WTC11 (cell line): Measurements from ENCODE around the gene CDK6. TPM values are rescaled to one million over a fixed set of nuclear protein-coding genes. Genes with fewer than 3 reads are reported as not detected.

Experiments
- ATAC-seq: fragments of 200-7000 bp; cut with Tn5 transposase; 2 replicates; pipeline ENCODE4 v1.10.0; 2021; ENCODE audit warnings: mild to moderate bottlenecking, moderate library complexity
- CTCF ChIA-PET: fragments of 300-600 bp; sonication (Branson Sonifier 250); formaldehyde crosslinking; loops from one replicate; lab custom pipeline; 2021; ENCODE audit warnings: antibody characterized with exemption; lab: Charles Lee
- POLR2A ChIA-PET: fragments of 350-600 bp; sonication (Branson Sonifier 250); formaldehyde crosslinking; loops from one replicate; lab custom pipeline; 2021; ENCODE audit warnings: antibody characterized with exemption; lab: Charles Lee
- DNase-seq: peaks from one replicate; pipeline ENCODE4 v3.0.0; 2021; ENCODE audit warnings: low spot score
- H3K27ac Mint-ChIP-seq: 2 replicates; pipeline ENCODE4 v1.8.0; 2021; ENCODE audit warnings: mixed read lengths
- H3K27me3 Mint-ChIP-seq: 2 replicates; pipeline ENCODE4 v1.8.0; 2021; ENCODE audit warnings: low read depth, mild to moderate bottlenecking, moderate library complexity, mixed read lengths
- H3K36me3 Mint-ChIP-seq: 2 replicates; pipeline ENCODE4 v1.8.0; 2021; ENCODE audit warnings: mixed read lengths
- H3K4me1 Mint-ChIP-seq: 2 replicates; pipeline ENCODE4 v1.8.0; 2022; ENCODE audit warnings: mixed read lengths
- H3K4me3 Mint-ChIP-seq: 2 replicates; pipeline ENCODE4 v1.8.0; 2021; ENCODE audit warnings: mild to moderate bottlenecking, moderate library complexity, mixed read lengths
- H3K9me3 Mint-ChIP-seq: 2 replicates; pipeline ENCODE4 v1.8.0; 2021; ENCODE audit warnings: mixed read lengths
- ESRRA ChIP-seq: sonication (generic); formaldehyde crosslinking; IDR thresholded peaks from 2 replicates; pipeline ENCODE4 v1.8.1; 2022; ENCODE audit warnings: mild to moderate bottlenecking, missing genetic modification reagents, borderline replicate concordance
- FOXK1 ChIP-seq: sonication (generic); formaldehyde crosslinking; IDR thresholded peaks from 2 replicates; pipeline ENCODE4 v1.8.0; 2022; ENCODE audit warnings: mild to moderate bottlenecking, moderate library complexity, missing genetic modification reagents
- GABPB1 ChIP-seq: sonication (generic); formaldehyde crosslinking; IDR thresholded peaks from 2 replicates; pipeline ENCODE4 v1.8.1; 2023; ENCODE audit warnings: mild to moderate bottlenecking, missing genetic modification reagents
- GTF2I ChIP-seq: fragments of 250-450 bp; sonication (Bioruptor Pico); conservative IDR thresholded peaks from 2 replicates; pipeline ENCODE4 v1.4.0; 2021; ENCODE audit warnings: mild to moderate bottlenecking
- NR1H2 ChIP-seq: sonication (generic); formaldehyde crosslinking; IDR thresholded peaks from 2 replicates; pipeline ENCODE4 v1.9.0; 2021; ENCODE audit warnings: mild to moderate bottlenecking, moderate library complexity, missing genetic modification reagents
- OVOL2 ChIP-seq: fragments of 250-450 bp; sonication (Bioruptor Pico); IDR thresholded peaks from 2 replicates; pipeline ENCODE4 v1.9.0; 2021; ENCODE audit warnings: mild to moderate bottlenecking, borderline replicate concordance
- RELA ChIP-seq: sonication (generic); formaldehyde crosslinking; IDR thresholded peaks from 2 replicates; pipeline ENCODE4 v1.8.1; 2022; ENCODE audit warnings: missing genetic modification reagents, mild to moderate bottlenecking, borderline replicate concordance
- SMAD3 ChIP-seq: sonication (generic); formaldehyde crosslinking; IDR thresholded peaks from 2 replicates; pipeline ENCODE4 v1.8.0; 2022; ENCODE audit warnings: missing genetic modification reagents, mild to moderate bottlenecking, borderline replicate concordance
- SMAD4 ChIP-seq: sonication (generic); formaldehyde crosslinking; IDR thresholded peaks from 2 replicates; pipeline ENCODE4 v1.8.0; 2022; ENCODE audit warnings: mild to moderate bottlenecking, missing genetic modification reagents
- SOX15 ChIP-seq: fragments of 250-450 bp; sonication (Bioruptor Pico); IDR thresholded peaks from 2 replicates; pipeline ENCODE4 v1.9.0; 2021; ENCODE audit warnings: mild to moderate bottlenecking
- TEAD4 ChIP-seq: sonication (generic); formaldehyde crosslinking; IDR thresholded peaks from 2 replicates; pipeline ENCODE4 v1.8.0; 2022; ENCODE audit warnings: mild to moderate bottlenecking, missing genetic modification reagents
- ZNF263 ChIP-seq: sonication (generic); formaldehyde crosslinking; IDR thresholded peaks from 2 replicates; pipeline ENCODE4 v1.8.1; 2022; ENCODE audit warnings: low read depth, mild to moderate bottlenecking, moderate library complexity, missing genetic modification reagents
- ZNF396 ChIP-seq: fragments of 250-450 bp; sonication (Bioruptor Pico); IDR thresholded peaks from 2 replicates; pipeline ENCODE4 v1.8.0; 2021; ENCODE audit warnings: mild to moderate bottlenecking, moderate library complexity, borderline replicate concordance
- total RNA-seq: library from RNA; stranded (reverse); gene quantifications from 3 replicates; pipeline ENCODE4 v1.2.3, GENCODE V29; 2021
- TF ChIP-seq, protein P1 (sequence below): sonication (generic); formaldehyde crosslinking; IDR thresholded peaks from 2 replicates; pipeline ENCODE4 v1.8.0; 2022; ENCODE audit warnings: mild to moderate bottlenecking, missing genetic modification reagents
- TF ChIP-seq, protein P2 (sequence below): fragments of 250-450 bp; sonication (Bioruptor Pico); IDR thresholded peaks from 2 replicates; pipeline ENCODE4 v1.9.0; 2021; ENCODE audit warnings: mild to moderate bottlenecking
- TF ChIP-seq, protein P3 (sequence below): sonication (generic); formaldehyde crosslinking; IDR thresholded peaks from 2 replicates; pipeline ENCODE4 v1.8.1; 2023; ENCODE audit warnings: mild to moderate bottlenecking, missing genetic modification reagents, borderline replicate concordance
- TF ChIP-seq, protein P4 (sequence below): sonication (generic); formaldehyde crosslinking; IDR thresholded peaks from 2 replicates; pipeline ENCODE4 v1.8.1; 2023; ENCODE audit warnings: mild to moderate bottlenecking, moderate library complexity, missing genetic modification reagents
- TF ChIP-seq, protein P5 (sequence below): sonication (generic); formaldehyde crosslinking; conservative IDR thresholded peaks from 2 replicates; pipeline ENCODE4 v1.8.1; 2022; ENCODE audit warnings: mild to moderate bottlenecking, missing genetic modification reagents
- TF ChIP-seq, protein P6 (sequence below): sonication (generic); formaldehyde crosslinking; IDR thresholded peaks from 2 replicates; pipeline ENCODE4 v1.8.1; 2023; ENCODE audit warnings: mild to moderate bottlenecking, missing genetic modification reagents, moderate library complexity
- TF ChIP-seq, protein P7 (sequence below): sonication (generic); formaldehyde crosslinking; IDR thresholded peaks from 2 replicates; pipeline ENCODE4 v1.8.1; 2022; ENCODE audit warnings: mild to moderate bottlenecking, missing genetic modification reagents, moderate library complexity, borderline replicate concordance
- TF ChIP-seq, protein P8 (sequence below): fragments of 200-600 bp; IDR thresholded peaks from 2 replicates; pipeline ENCODE4 v1.8.0; 2022; ENCODE audit warnings: antibody characterized with exemption

CDK6 gene
- total RNA-seq, 1 experiment from 2014 or later = 47.2 TPM

DNA sequence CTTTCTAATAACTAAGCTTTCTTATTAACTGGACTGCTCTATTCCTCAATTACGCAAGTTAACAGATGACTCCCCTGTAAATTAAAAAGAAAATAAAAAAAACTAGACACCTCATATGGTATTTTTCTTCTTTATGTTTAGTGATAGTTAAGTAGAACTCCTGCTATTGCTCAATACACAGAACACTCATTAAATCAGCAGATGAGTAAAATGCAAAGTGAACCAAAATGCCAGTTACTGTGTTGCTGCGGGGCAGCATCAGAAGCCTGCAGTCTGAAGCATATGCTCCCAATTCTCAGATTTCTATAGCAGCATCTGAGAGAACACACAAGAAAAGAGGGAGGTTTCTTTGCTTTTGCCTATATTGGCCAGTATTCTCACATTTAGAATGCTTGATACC lies 28.4 kb downstream of the CDK6 start:
- ATAC-seq (no peak), DNase-seq (no peak)
- ChIA-PET CTCF (no interaction called here), POLR2A (no interaction called here)
- H3K36me3 Mint-ChIP-seq = peaks cover 4% of the 10 kb centered on the region; the same call in 1 of the 2 replicates
- H3K9me3 Mint-ChIP-seq = no peaks in the 10 kb centered on the region
- H3K27ac Mint-ChIP-seq = peak overlapping the region; percentile 10; the same call in 1 of the 2 replicates
- no peak for TF ChIP-seq SMAD3 (CRISPR knock-in tag)
- TF ChIP-seq, protein P1, sequence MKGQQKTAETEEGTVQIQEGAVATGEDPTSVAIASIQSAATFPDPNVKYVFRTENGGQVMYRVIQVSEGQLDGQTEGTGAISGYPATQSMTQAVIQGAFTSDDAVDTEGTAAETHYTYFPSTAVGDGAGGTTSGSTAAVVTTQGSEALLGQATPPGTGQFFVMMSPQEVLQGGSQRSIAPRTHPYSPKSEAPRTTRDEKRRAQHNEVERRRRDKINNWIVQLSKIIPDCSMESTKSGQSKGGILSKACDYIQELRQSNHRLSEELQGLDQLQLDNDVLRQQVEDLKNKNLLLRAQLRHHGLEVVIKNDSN (CRISPR knock-in tag) = no peak
- TF ChIP-seq, protein P2, sequence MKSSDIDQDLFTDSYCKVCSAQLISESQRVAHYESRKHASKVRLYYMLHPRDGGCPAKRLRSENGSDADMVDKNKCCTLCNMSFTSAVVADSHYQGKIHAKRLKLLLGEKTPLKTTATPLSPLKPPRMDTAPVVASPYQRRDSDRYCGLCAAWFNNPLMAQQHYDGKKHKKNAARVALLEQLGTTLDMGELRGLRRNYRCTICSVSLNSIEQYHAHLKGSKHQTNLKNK (CRISPR knock-in tag) = no peak
- no peak overlapping the region for H3K4me3 Mint-ChIP-seq
- H3K27me3 Mint-ChIP-seq = no peaks in the 10 kb centered on the region
- peaks cover 37% of the 10 kb centered on the region for H3K4me1 Mint-ChIP-seq

DNA sequence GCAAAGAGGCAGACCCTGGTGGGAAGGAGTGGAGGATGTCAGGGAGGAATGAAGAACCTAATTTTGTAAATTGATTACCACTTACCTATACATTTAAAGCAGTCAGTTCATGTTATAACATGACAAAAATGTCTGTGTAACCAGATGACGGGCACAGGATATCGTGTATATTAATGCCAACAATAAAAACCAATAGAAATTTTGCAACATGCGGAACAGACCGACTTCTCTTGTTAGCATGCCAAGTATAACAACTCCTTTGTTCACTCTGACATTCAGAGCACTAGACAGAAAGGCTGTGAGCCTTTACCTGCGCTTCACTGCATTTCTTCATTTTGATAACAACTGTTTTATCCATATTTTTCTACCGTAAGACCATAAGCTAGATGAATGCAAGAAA lies 29.9 kb downstream of the CDK6 start:
- no peak for DNase-seq
- no peak for TF ChIP-seq RELA (CRISPR knock-in tag)
- TF ChIP-seq ESRRA (CRISPR knock-in tag) = no peak
- ATAC-seq = no peak
- peaks cover 34% of the 10 kb centered on the region for H3K4me1 Mint-ChIP-seq
- no peak overlapping the region for H3K27ac Mint-ChIP-seq
- ChIA-PET POLR2A (no interaction called here), CTCF (no interaction called here)
- no peaks in the 10 kb centered on the region for H3K27me3 Mint-ChIP-seq
- H3K9me3 Mint-ChIP-seq = no peaks in the 10 kb centered on the region
- no peak overlapping the region for H3K4me3 Mint-ChIP-seq
- peaks cover 4% of the 10 kb centered on the region; the same call in 1 of the 2 replicates for H3K36me3 Mint-ChIP-seq

DNA sequence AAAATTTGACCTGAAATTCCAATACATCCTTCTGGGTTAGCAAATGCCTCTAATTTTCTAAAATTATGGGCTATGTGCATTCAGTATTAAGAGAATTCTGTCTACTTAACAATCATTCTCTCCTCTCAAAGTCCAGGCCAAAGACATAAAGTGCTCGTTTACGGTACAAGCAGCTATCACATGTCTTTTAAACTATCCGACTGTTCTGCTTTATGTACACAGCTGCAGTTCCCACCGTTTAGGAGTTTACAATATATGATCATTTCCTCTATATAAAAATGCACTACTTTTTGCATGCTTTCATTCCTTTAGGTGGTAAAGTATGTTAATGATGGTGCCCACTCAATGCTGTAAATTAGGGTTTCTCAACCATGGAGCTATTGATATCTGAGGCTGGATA lies 34.0 kb downstream of the CDK6 start:
- DNase-seq = no peak
- peaks cover 4% of the 10 kb centered on the region for H3K4me1 Mint-ChIP-seq
- H3K4me3 Mint-ChIP-seq = no peak overlapping the region
- no peaks in the 10 kb centered on the region for H3K27me3 Mint-ChIP-seq
- H3K9me3 Mint-ChIP-seq = no peaks in the 10 kb centered on the region
- H3K36me3 Mint-ChIP-seq = peaks cover 4% of the 10 kb centered on the region; the same call in 1 of the 2 replicates
- POLR2A ChIA-PET = no interaction called here
- CTCF ChIA-PET = no interaction called here
- H3K27ac Mint-ChIP-seq = no peak overlapping the region
- no peak for ATAC-seq
- TF ChIP-seq ZNF263 (CRISPR knock-in tag) (no peak), ZNF396 (CRISPR knock-in tag) (no peak), GABPB1 (CRISPR knock-in tag) (no peak), SMAD4 (CRISPR knock-in tag) (no peak), TEAD4 (CRISPR knock-in tag) (no peak), GTF2I (CRISPR knock-in tag) (no peak), FOXK1 (CRISPR knock-in tag) (no peak), OVOL2 (CRISPR knock-in tag) (no peak), NR1H2 (no peak), SOX15 (CRISPR knock-in tag) (no peak)
- TF ChIP-seq, protein P3, sequence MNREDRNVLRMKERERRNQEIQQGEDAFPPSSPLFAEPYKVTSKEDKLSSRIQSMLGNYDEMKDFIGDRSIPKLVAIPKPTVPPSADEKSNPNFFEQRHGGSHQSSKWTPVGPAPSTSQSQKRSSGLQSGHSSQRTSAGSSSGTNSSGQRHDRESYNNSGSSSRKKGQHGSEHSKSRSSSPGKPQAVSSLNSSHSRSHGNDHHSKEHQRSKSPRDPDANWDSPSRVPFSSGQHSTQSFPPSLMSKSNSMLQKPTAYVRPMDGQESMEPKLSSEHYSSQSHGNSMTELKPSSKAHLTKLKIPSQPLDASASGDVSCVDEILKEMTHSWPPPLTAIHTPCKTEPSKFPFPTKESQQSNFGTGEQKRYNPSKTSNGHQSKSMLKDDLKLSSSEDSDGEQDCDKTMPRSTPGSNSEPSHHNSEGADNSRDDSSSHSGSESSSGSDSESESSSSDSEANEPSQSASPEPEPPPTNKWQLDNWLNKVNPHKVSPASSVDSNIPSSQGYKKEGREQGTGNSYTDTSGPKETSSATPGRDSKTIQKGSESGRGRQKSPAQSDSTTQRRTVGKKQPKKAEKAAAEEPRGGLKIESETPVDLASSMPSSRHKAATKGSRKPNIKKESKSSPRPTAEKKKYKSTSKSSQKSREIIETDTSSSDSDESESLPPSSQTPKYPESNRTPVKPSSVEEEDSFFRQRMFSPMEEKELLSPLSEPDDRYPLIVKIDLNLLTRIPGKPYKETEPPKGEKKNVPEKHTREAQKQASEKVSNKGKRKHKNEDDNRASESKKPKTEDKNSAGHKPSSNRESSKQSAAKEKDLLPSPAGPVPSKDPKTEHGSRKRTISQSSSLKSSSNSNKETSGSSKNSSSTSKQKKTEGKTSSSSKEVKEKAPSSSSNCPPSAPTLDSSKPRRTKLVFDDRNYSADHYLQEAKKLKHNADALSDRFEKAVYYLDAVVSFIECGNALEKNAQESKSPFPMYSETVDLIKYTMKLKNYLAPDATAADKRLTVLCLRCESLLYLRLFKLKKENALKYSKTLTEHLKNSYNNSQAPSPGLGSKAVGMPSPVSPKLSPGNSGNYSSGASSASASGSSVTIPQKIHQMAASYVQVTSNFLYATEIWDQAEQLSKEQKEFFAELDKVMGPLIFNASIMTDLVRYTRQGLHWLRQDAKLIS (CRISPR knock-in tag) = no peak
- TF ChIP-seq, protein P4, sequence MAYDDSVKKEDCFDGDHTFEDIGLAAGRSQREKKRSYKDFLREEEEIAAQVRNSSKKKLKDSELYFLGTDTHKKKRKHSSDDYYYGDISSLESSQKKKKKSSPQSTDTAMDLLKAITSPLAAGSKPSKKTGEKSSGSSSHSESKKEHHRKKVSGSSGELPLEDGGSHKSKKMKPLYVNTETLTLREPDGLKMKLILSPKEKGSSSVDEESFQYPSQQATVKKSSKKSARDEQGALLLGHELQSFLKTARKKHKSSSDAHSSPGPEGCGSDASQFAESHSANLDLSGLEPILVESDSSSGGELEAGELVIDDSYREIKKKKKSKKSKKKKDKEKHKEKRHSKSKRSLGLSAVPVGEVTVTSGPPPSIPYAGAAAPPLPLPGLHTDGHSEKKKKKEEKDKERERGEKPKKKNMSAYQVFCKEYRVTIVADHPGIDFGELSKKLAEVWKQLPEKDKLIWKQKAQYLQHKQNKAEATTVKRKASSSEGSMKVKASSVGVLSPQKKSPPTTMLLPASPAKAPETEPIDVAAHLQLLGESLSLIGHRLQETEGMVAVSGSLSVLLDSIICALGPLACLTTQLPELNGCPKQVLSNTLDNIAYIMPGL = no peak
- TF ChIP-seq, protein P5, sequence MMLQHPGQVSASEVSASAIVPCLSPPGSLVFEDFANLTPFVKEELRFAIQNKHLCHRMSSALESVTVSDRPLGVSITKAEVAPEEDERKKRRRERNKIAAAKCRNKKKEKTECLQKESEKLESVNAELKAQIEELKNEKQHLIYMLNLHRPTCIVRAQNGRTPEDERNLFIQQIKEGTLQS (CRISPR knock-in tag) = no peak
- TF ChIP-seq, protein P6, sequence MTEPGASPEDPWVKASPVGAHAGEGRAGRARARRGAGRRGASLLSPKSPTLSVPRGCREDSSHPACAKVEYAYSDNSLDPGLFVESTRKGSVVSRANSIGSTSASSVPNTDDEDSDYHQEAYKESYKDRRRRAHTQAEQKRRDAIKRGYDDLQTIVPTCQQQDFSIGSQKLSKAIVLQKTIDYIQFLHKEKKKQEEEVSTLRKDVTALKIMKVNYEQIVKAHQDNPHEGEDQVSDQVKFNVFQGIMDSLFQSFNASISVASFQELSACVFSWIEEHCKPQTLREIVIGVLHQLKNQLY = no peak
- TF ChIP-seq, protein P7, sequence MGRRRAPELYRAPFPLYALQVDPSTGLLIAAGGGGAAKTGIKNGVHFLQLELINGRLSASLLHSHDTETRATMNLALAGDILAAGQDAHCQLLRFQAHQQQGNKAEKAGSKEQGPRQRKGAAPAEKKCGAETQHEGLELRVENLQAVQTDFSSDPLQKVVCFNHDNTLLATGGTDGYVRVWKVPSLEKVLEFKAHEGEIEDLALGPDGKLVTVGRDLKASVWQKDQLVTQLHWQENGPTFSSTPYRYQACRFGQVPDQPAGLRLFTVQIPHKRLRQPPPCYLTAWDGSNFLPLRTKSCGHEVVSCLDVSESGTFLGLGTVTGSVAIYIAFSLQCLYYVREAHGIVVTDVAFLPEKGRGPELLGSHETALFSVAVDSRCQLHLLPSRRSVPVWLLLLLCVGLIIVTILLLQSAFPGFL (CRISPR knock-in tag) = no peak
- TF ChIP-seq, protein P8, sequence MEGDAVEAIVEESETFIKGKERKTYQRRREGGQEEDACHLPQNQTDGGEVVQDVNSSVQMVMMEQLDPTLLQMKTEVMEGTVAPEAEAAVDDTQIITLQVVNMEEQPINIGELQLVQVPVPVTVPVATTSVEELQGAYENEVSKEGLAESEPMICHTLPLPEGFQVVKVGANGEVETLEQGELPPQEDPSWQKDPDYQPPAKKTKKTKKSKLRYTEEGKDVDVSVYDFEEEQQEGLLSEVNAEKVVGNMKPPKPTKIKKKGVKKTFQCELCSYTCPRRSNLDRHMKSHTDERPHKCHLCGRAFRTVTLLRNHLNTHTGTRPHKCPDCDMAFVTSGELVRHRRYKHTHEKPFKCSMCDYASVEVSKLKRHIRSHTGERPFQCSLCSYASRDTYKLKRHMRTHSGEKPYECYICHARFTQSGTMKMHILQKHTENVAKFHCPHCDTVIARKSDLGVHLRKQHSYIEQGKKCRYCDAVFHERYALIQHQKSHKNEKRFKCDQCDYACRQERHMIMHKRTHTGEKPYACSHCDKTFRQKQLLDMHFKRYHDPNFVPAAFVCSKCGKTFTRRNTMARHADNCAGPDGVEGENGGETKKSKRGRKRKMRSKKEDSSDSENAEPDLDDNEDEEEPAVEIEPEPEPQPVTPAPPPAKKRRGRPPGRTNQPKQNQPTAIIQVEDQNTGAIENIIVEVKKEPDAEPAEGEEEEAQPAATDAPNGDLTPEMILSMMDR = no peak
